ENCODE data around the gene SHISAL2A.

The SHISAL2A gene

DNA sequence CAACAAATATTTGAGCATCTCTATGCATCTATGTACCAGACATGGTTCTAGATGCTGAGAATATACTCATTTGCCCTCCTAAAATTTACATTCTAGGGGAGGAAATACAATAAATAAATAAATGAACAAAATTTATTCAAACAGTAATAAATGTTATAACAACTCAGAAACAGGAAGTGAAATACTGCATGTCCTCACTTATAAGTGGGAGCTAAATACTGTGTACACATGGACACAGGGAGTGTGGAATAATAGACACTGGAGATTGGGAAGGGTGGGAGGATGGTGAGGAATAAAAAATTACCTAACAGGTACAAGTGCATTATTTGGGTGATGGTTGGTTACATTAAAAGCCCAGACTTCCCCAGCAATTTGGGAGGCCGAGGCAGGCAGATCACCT is 60.9 kb downstream of the SHISAL2A start:
- FAIRE-seq (no peak), DNase-seq (ENCODE audit: insufficient read length) (no peak)
- no peak for TF ChIP-seq POLR2AphosphoS5 (IDR thresholded peaks at IDR 0.05; ENCODE audit: low read depth, low read length)
- TF ChIP-seq POLR2A (IDR thresholded peaks at IDR 0.05; ENCODE audit: low read depth, low read length): no peak
- no peak for TF ChIP-seq TAF1 (IDR thresholded peaks at IDR 0.05; ENCODE audit: borderline replicate concordance, low read depth, low read length)

DNA sequence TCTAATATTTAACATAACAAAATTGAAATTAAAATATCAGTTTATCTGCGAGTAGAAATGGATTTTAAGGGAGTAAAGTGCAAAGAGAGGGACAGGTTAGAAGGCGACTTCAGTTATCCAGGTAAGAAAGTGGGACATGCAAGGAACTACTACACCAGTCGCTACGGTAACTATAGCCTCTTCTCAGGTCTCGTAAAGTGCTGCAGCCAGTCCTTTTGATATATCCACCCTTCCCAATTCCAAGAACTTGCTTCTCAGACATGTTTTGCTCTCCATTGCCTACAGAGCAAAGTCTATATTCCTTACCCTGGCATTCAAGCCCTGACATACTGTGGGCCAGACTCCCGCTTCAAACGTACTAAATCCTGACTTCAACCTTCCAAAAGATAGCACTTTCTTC is 62.7 kb downstream of the SHISAL2A start:
- no peak for DNase-seq (ENCODE audit: insufficient read length)
- FAIRE-seq: no peak

DNA sequence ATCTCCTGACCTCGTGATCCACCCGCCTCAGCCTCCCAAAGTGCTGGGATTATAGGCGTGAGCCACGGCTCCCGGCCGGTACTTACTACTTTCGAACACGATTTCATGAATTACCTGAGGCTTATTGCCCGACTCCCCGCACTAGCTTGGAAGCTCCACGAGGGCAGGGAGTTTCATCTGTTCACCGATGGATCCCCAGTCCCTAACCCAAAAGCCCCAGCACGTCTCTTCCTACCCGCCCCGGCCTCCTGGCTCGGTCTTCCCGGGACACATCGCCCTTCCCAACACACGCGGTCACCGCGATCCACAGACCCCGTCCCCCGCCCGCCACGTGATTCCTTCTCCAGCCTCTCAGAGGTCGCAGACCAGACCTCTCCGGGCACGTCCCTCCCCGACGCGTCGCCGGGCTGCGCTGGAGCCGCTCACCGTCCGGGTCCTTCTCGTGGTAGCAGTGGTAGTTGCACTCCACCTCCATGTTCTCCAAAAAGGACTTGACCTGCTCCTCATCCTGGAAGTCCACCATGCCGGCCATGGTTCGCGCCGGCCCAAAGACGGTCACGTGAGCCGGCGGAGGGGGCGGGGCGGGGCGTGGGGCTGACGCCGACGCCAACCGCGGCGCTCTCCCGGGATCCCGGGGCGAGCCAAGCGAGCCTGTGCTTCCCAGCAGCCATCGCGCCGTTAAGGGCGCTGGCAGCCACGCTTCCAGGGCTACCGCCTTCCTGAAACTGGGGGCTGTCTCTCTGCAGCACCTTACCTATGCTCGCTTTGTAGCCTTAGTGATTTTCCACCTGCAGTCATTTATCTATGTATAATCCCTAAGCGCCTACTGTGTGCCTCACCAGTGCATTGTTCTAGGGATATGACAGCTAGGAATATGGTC is 65.1 kb downstream of the SHISAL2A start, which contains the start of gene COA7:
Gene COA7 (minus strand): TSS at position 553 of the 880 bp plus-strand sequence. CDS start 21 bp downstream, at position 532.
- TF ChIP-seq POLR2A (IDR thresholded peaks at IDR 0.05; ENCODE audit: low read depth, low read length): peak; percentile 75; the same call in 1 of the 2 replicates
- peak; percentile 57; the same call in 1 of the 2 replicates for TF ChIP-seq POLR2AphosphoS5 (IDR thresholded peaks at IDR 0.05; ENCODE audit: low read depth, low read length)
- TF ChIP-seq TAF1 (IDR thresholded peaks at IDR 0.05; ENCODE audit: borderline replicate concordance, low read depth, low read length): peak; percentile 48; the same call in 1 of the 2 replicates
- FAIRE-seq (peak; percentile 94), DNase-seq (ENCODE audit: insufficient read length) (peak; percentile 70)

More for the DNA sequence above, 62.7 kb downstream of the SHISAL2A start:
- TF ChIP-seq POLR2AphosphoS5 (IDR thresholded peaks at IDR 0.05; ENCODE audit: low read depth, low read length): no peak
- no peak for TF ChIP-seq TAF1 (IDR thresholded peaks at IDR 0.05; ENCODE audit: borderline replicate concordance, low read depth, low read length)
- no peak for TF ChIP-seq POLR2A (IDR thresholded peaks at IDR 0.05; ENCODE audit: low read depth, low read length)

DNA sequence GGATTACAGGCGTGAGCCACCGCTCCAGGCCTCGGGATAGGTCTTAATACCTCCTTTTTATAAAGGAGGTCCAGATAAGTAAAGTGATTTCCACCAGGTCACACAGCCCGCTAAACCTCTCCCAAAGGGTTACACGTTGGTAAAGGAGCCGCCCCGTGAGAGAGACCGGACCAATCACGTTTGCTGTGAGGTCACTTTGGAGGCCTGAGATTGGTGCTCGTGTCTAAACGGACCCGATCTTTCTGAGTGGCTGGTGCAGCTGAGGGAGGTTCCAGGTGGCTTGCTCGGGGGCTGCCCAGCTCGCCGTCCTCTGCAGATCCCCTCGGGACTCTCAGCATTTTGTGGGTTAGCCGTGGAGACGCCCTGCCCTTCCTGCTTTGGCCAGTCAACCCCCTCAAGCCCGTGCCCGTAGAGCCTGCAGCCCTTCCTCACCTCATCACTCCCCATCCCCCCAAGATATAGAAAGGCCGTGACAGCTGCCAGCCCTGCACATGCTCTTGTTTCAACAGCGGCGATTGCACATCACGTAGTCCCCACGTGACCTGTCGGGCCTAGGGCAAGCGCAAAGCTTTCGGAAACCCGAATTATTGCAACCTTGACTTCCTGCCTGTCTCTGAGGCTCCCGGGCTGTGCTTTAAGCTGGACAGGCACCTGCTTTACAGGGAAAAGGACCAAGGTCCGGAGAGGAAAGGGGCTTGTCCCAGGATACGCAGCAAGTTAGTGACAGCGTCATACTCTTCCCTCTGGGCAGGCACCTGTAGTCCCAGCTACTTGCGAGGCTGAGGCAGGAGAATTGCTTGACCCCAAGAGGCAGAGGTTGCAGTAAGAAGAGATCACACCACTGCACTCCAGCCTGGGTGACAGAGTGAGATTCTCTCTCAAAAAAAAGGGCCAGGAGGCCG is 70.2 kb downstream of the SHISAL2A start:
- peak; percentile 92 for FAIRE-seq
- peak; percentile 69 for DNase-seq (ENCODE audit: insufficient read length)
- TF ChIP-seq POLR2AphosphoS5 (IDR thresholded peaks at IDR 0.05; ENCODE audit: low read depth, low read length) (no peak), TAF1 (IDR thresholded peaks at IDR 0.05; ENCODE audit: borderline replicate concordance, low read depth, low read length) (peak; percentile 67; the same call in 1 of the 2 replicates), POLR2A (IDR thresholded peaks at IDR 0.05; ENCODE audit: low read depth, low read length) (peak; percentile 57; the same call in 1 of the 2 replicates)

DNA sequence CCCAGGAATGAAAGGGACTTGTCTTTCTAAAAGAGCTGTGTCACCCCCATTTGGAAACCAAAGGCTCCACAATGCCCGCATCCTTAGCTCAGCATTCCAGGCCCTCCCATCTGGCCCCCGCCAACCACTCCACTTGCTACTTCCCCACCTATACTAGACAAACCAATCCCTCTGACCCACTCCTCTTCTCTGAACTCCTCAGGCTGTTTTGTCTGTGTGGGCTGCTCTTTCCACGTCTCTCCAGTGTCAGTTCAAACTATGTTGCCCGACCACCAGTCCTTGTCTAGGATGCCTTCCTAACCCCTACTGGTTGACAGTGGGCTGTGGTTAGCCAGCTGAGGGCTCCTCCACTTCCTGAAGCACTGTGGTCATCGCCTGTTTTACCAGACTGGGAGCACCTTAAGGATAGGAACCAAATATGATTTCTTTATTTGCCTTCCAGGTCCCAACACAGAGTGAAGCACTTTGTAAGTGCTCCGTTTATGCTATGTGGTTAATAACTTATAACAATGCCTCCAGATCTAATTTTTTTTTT is 73.2 kb downstream of the SHISAL2A start:
- TF ChIP-seq TAF1 (IDR thresholded peaks at IDR 0.05; ENCODE audit: borderline replicate concordance, low read depth, low read length) (no peak), POLR2A (IDR thresholded peaks at IDR 0.05; ENCODE audit: low read depth, low read length) (no peak), POLR2AphosphoS5 (IDR thresholded peaks at IDR 0.05; ENCODE audit: low read depth, low read length) (no peak)
- DNase-seq (ENCODE audit: insufficient read length): no peak
- no peak for FAIRE-seq
